ENCODE data around the gene CPB2.

CPB2 gene

GRCh38 chr13:46097015-46097414 lies 7.8 kb downstream of the CPB2 start:
- no peak for DNase-seq

GRCh38 chr13:46094478-46094877 lies 10.4 kb downstream of the CPB2 start:
- no peak for DNase-seq

GRCh38 chr13:46088821-46089562 lies 15.8 kb downstream of the CPB2 start:
- no peak for DNase-seq

- no peak for DNase-seq
Measured at GRCh38 chr13:46087481-46087880, 17.4 kb downstream of the CPB2 start.

GRCh38 chr13:46086985-46087384 lies 17.8 kb downstream of the CPB2 start:
- DNase-seq, result no peak

GRCh38 chr13:46086421-46086922 lies 18.4 kb downstream of the CPB2 start:
- DNase-seq, result no peak

GRCh38 chr13:46085737-46086136 lies 19.1 kb downstream of the CPB2 start:
- no peak for DNase-seq

GRCh38 chr13:46082324-46082723 lies 22.5 kb downstream of the CPB2 start:
- DNase-seq, result no peak

- DNase-seq, result no peak
Measured at GRCh38 chr13:46079770-46080169, 25.1 kb downstream of the CPB2 start.

- DNase-seq, result no peak
Measured at GRCh38 chr13:46077265-46077664, 27.6 kb downstream of the CPB2 start.

GRCh38 chr13:46076827-46077226 lies 28.0 kb downstream of the CPB2 start:
- no peak for DNase-seq

GRCh38 chr13:46075811-46076210 lies 29.0 kb downstream of the CPB2 start:
- DNase-seq, result no peak

GRCh38 chr13:46071590-46072249 lies 33.1 kb downstream of the CPB2 start:
- DNase-seq, result no peak

- DNase-seq, result no peak
Measured at GRCh38 chr13:46063292-46063691, 41.5 kb downstream of the CPB2 start.

GRCh38 chr13:46062185-46062584 lies 42.6 kb downstream of the CPB2 start:
- DNase-seq, result no peak

GRCh38 chr13:46059405-46059804 lies 45.4 kb downstream of the CPB2 start:
- no peak for DNase-seq

- no peak for DNase-seq
Measured at GRCh38 chr13:46058268-46058667, 46.6 kb downstream of the CPB2 start.

- DNase-seq, result no peak
Measured at GRCh38 chr13:46057256-46058015, 47.4 kb downstream of the CPB2 start.

GRCh38 chr13:46053162-46054012 lies 51.4 kb downstream of the CPB2 start:
- peak in 1 of 2 experiments; percentile 28 for DNase-seq

GRCh38 chr13:46052319-46053161 lies 52.3 kb downstream of the CPB2 start, which contains the start of gene ZC3H13:
TSS of gene ZC3H13 (minus strand) at chr13:46052746. CDS start at chr13:46045507, 7,239 bp downstream.
- peak; percentile 87 to 94 for DNase-seq

- no peak for DNase-seq
Measured at GRCh38 chr13:46051968-46052318, 52.9 kb downstream of the CPB2 start.

GRCh38 chr13:46050771-46051170 lies 54.1 kb downstream of the CPB2 start:
- DNase-seq, result no peak

All from NCI-H524 (cell line).